HCT116 (cell line): ENCODE data around the gene PCDHGA1. TPM values are rescaled to one million over a fixed set of nuclear protein-coding genes. Genes with fewer than 3 reads are reported as not detected.
A peak's percentile ranks its signal among the peaks of the same experiment; 100 is the strongest.

Experiments used
- ATAC-seq: fragments of 200-7000 bp; cut with Tn5 transposase; 2 replicates; pipeline ENCODE4 v1.9.1; 2020; ENCODE audit warnings: mild to moderate bottlenecking, moderate library complexity
- BruUV-seq: library from RNA; stranded (reverse); fragments of 400-500 nt; replicated peaks from 2 replicates; lab custom pipeline; 2021; lab: Mats Ljungman, UMichigan
- CTCF ChIA-PET: fragments of 300-600 bp; sonication (Branson Sonifier 250); formaldehyde crosslinking; loops from one replicate; lab custom pipeline; 2021; ENCODE audit warnings: antibody characterized with exemption; lab: Charles Lee
- POLR2A ChIA-PET: fragments of 300-600, 350-600 bp; sonication (Branson Sonifier 250); formaldehyde crosslinking; loops from one replicate; lab custom pipeline; 2021; ENCODE audit warnings: antibody characterized with exemption; lab: Charles Lee
- RAD21 ChIA-PET, 2 experiments: fragments of 300-600 bp; sonication (Branson Sonifier 250); formaldehyde crosslinking; loops; one replicate each; lab custom pipeline; 2023; ENCODE audit warnings: low total read pairs in 2 of 2; ENCODE audit not compliant: uncharacterized antibody in 2 of 2, unreplicated experiment in 2 of 2, low non-redundant PET in 1 of 2; lab: Charles Lee
- DNase-seq: peaks from one replicate; pipeline ENCODE4 v3.0.0-alpha.2; 2010; ENCODE audit warnings: low read depth, low spot score
- H2AFZ ChIP-seq: fragments of 200-600 bp; shearing (Covaris generic), sonication (generic); 2 replicates; pipeline ENCODE4 v1.6.1; 2017; ENCODE audit warnings: low read depth, mixed run types, mixed read lengths, antibody characterized with exemption, low read length; ENCODE audit not compliant: poor library complexity, severe bottlenecking
- H3K27ac ChIP-seq: 2 replicates; pipeline ENCODE4 v1.5.1; 2012; ENCODE audit warnings: low read depth, low read length
- H3K27me3 ChIP-seq: fragments of 200-600 bp; sonication (generic); 2 replicates; pipeline ENCODE4 v1.6.1; 2016; ENCODE audit warnings: mixed run types, low read length, mixed read lengths; ENCODE audit not compliant: insufficient read depth
- H3K36me3 ChIP-seq, 2 experiments: fragments of 200-500 bp in 1 of 2; fragments of 200-600 bp in 1 of 2; sonication (Bioruptor generic) in 1 of 2; sonication (generic) in 1 of 2; 2 replicates each; pipeline versions ENCODE4 v1.5.1 to v1.6.1; 2014 to 2016; ENCODE audit warnings: low read length in 2 of 2, inconsistent platforms in 1 of 2, mixed read lengths in 1 of 2, mixed run types in 1 of 2; ENCODE audit not compliant: insufficient read depth in 2 of 2, control insufficient read depth in 1 of 2
- H3K4me1 ChIP-seq, 2 experiments: fragments of 200-600 bp in 1 of 2; sonication (generic) in 1 of 2; 2 replicates each; pipeline versions ENCODE4 v1.5.1 to v1.6.1; 2012 to 2017; ENCODE audit warnings: low read length in 2 of 2, inconsistent platforms in 1 of 2, mild to moderate bottlenecking in 1 of 2, mixed read lengths in 1 of 2, mixed run types in 1 of 2, moderate library complexity in 1 of 2; ENCODE audit not compliant: insufficient read depth in 2 of 2, control insufficient read depth in 1 of 2
- H3K4me2 ChIP-seq: fragments of 200-600 bp; sonication (generic); 2 replicates; pipeline ENCODE4 v1.6.1; 2017; ENCODE audit warnings: mixed run types, low read length, mixed read lengths
- H3K4me3 ChIP-seq, 2 experiments: fragments of 200-600 bp in 1 of 2; sonication (generic) in 1 of 2; replicated peaks in 1 of 2; 2 replicates each; pipeline ENCODE4 v1.5.1; 2011 to 2016; ENCODE audit warnings: low read length in 2 of 2, control low read depth in 1 of 2, low read depth in 1 of 2, mild to moderate bottlenecking in 1 of 2, mixed read lengths in 1 of 2, mixed run types in 1 of 2
- H3K79me2 ChIP-seq: fragments of 200-600 bp; sonication (generic); 2 replicates; pipeline ENCODE4 v1.6.1; 2017; ENCODE audit warnings: mild to moderate bottlenecking, mixed run types, low read length, moderate library complexity, mixed read lengths; ENCODE audit not compliant: insufficient read depth
- H3K9ac ChIP-seq: fragments of 200-600 bp; sonication (generic); 2 replicates; pipeline ENCODE4 v1.6.1; 2016; ENCODE audit warnings: low read length, mixed read lengths
- H3K9me2 ChIP-seq: fragments of 200-600 bp; sonication (generic), shearing (Covaris generic); 2 replicates; pipeline ENCODE4 v1.6.1; 2017; ENCODE audit warnings: mixed run types, mild to moderate bottlenecking, moderate library complexity; ENCODE audit not compliant: insufficient read depth
- H3K9me3 ChIP-seq, 2 experiments: fragments of 200-500 bp in 1 of 2; fragments of 200-600 bp in 1 of 2; sonication (Bioruptor generic) in 1 of 2; sonication (generic) in 1 of 2; 2 replicates each; pipeline ENCODE4 v1.6.1; 2014 to 2017; ENCODE audit warnings: low read length in 2 of 2, mixed read lengths in 2 of 2, inconsistent platforms in 1 of 2, low read depth in 1 of 2, mild to moderate bottlenecking in 1 of 2, mixed run types in 1 of 2, moderate library complexity in 1 of 2; ENCODE audit not compliant: control insufficient read depth in 1 of 2, insufficient read depth in 1 of 2
- H4K20me1 ChIP-seq: fragments of 200-600 bp; sonication (generic), shearing (Covaris generic); 2 replicates; pipeline ENCODE4 v1.6.1; 2017; ENCODE audit warnings: mixed run types, mild to moderate bottlenecking, moderate library complexity; ENCODE audit not compliant: insufficient read depth
- CTCF ChIP-seq, 3 experiments: fragments of 200-600 bp in 1 of 3; sonication (generic) in 1 of 3; IDR thresholded peaks in 2 of 3; conservative IDR thresholded peaks in 1 of 3; 2 replicates each; pipeline ENCODE4 v1.5.1; 2012 to 2017; ENCODE audit warnings: low read depth in 2 of 3, low read length in 2 of 3, antibody characterized with exemption in 1 of 3, borderline replicate concordance in 1 of 3, control low read depth in 1 of 3, mild to moderate bottlenecking in 1 of 3, mixed read lengths in 1 of 3, mixed run types in 1 of 3, moderate library complexity in 1 of 3; ENCODE audit not compliant: insufficient read depth in 1 of 3
- EZH2 ChIP-seq: fragments of 200-600 bp; sonication (generic); IDR thresholded peaks from 2 replicates; pipeline ENCODE4 v1.6.1; 2017; ENCODE audit warnings: antibody characterized with exemption, mixed run types
- JUND ChIP-seq: IDR thresholded peaks from 2 replicates; pipeline ENCODE4 v1.6.1; 2012
- POLR2A ChIP-seq: IDR thresholded peaks from 2 replicates; pipeline ENCODE4 v1.7.0; 2011; ENCODE audit warnings: borderline replicate concordance; ENCODE audit not compliant: insufficient read depth, insufficient read length; ENCODE audit errors: extremely low read depth
- POLR2AphosphoS5 ChIP-seq: IDR thresholded peaks from 2 replicates; pipeline ENCODE4 v1.6.1; 2011; ENCODE audit warnings: mild to moderate bottlenecking, low read depth, low read length, moderate library complexity
- RAD21 ChIP-seq: IDR thresholded peaks from 2 replicates; pipeline ENCODE4 v1.6.1; 2012; ENCODE audit warnings: low read depth, mild to moderate bottlenecking
- SIN3A ChIP-seq: IDR thresholded peaks from 2 replicates; pipeline ENCODE4 v1.6.1; 2012; ENCODE audit warnings: low read depth
- SRF ChIP-seq: IDR thresholded peaks from 2 replicates; pipeline ENCODE4 v1.6.1; 2012; ENCODE audit warnings: low read depth
- TCF7L2 ChIP-seq: IDR thresholded peaks from 2 replicates; pipeline ENCODE4 v1.7.0; 2011; ENCODE audit warnings: borderline replicate concordance, inconsistent platforms; ENCODE audit not compliant: insufficient read depth, insufficient read length; ENCODE audit errors: extremely low read depth
- YY1 ChIP-seq: IDR thresholded peaks from 2 replicates; pipeline ENCODE4 v1.6.1; 2011; ENCODE audit warnings: low read length, low read depth, moderate library complexity, mild to moderate bottlenecking; ENCODE audit not compliant: insufficient replicate concordance; ENCODE audit errors: extremely low read depth
- ZFX ChIP-seq: fragments of 450-650 bp; IDR thresholded peaks from 2 replicates; pipeline ENCODE4 v1.6.1; 2017
- ZNF274 ChIP-seq: fragments of 200-500 bp; sonication (Bioruptor generic); IDR thresholded peaks from 2 replicates; pipeline ENCODE4 v1.6.1; 2014; ENCODE audit warnings: mild to moderate bottlenecking, low read depth, low read length, inconsistent platforms
- intact Hi-C: fragments of 100-400 bp; cut with micrococcal nuclease; formaldehyde crosslinking; loops from 2 replicates; pipeline ENCODE4 v1.10.0; 2022
- total RNA-seq: library from RNA; stranded (reverse); gene quantifications from one replicate; pipeline ENCODE4 v1.2.1, GENCODE V29; 2021; ENCODE audit not compliant: unreplicated experiment
- TF ChIP-seq, protein P1 (sequence below): IDR thresholded peaks from 2 replicates; pipeline ENCODE4 v1.6.1; 2012
- TF ChIP-seq, protein P2 (sequence below): IDR thresholded peaks from 2 replicates; pipeline ENCODE4 v1.6.1; 2011; ENCODE audit warnings: mild to moderate bottlenecking, low read length, moderate library complexity; ENCODE audit not compliant: insufficient replicate concordance; ENCODE audit errors: extremely low read depth

Gene PCDHGA1
- total RNA-seq, 1 experiment from 2014 or later: 0.05 TPM

- DNase-seq (no peak), ATAC-seq (peak; percentile 25)
- Histone ChIP-seq H3K9me2 (no peaks in the 10 kb centered on the region), H3K27ac (no peak overlapping the region), H4K20me1 (no peaks in the 10 kb centered on the region), H3K4me3 (no peak overlapping the region), H2AFZ (no peak overlapping the region), H3K4me2 (no peak overlapping the region), H3K79me2 (no peaks in the 10 kb centered on the region), H3K27me3 (no peaks in the 10 kb centered on the region), H3K9ac (no peak overlapping the region), H3K36me3 (peaks cover 2 to 7% of the 10 kb centered on the region in 2 experiments; a peak in 1 of 4 replicates), H3K4me1 (peaks cover 0 to 9% of the 10 kb centered on the region in 2 experiments; a peak in 2 of 4 replicates), H3K9me3 (no peaks in the 10 kb centered on the region)
- intact Hi-C loops: loop anchor here (2.0 kb wide), 1 partner anchor 99 kb away; the partner anchor contains the start of gene PCDHGA10
- BruUV-seq: no TSS peak
- RAD21 ChIA-PET: no interaction called here
- TF ChIP-seq POLR2A (no peak), EZH2 (no peak), SRF (no peak), TCF7L2 (no peak)
- CTCF ChIA-PET: interaction anchor here (0.8 to 3.2 kb wide), 4 partner anchors 10 to 99 kb away, joined by 3 to 15 read pairs (median 7); partner anchors contain the start of gene PCDHGA10
- POLR2A ChIA-PET: interaction anchor here (1.1 kb wide), 1 partner anchor 9 kb away, joined by 3 read pairs; no protein-coding TSS in a partner anchor
These were observed 181.5 kb downstream of the PCDHGA1 start for GRCh38 chr5:141511771-141512325.

DNA sequence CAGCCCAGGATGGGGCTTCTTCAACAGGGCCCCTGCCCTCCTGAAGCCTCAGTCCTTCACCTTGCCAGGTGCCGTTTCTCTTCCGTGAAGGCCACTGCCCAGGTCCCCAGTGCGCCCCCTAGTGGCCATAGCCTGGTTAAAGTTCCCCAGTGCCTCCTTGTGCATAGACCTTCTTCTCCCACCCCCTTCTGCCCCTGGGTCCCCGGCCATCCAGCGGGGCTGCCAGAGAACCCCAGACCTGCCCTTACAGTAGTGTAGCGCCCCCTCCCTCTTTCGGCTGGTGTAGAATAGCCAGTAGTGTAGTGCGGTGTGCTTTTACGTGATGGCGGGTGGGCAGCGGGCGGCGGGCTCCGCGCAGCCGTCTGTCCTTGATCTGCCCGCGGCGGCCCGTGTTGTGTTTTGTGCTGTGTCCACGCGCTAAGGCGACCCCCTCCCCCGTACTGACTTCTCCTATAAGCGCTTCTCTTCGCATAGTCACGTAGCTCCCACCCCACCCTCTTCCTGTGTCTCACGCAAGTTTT, 182.1 kb downstream of the PCDHGA1 start:
- no peak overlapping the region for H3K9ac ChIP-seq
- TF ChIP-seq JUND (no peak), YY1 (peak; percentile 11), SIN3A (no peak), ZNF274 (no peak), ZFX (no peak), POLR2AphosphoS5 (no peak), CTCF (IDR thresholded peaks at IDR 0.05 in 2 of 3, conservative IDR thresholded peaks at IDR 0.05 in 1 of 3; ENCODE audit: borderline replicate concordance in 1 of 3, insufficient read depth in 1 of 3, low read depth in 2 of 3, low read length in 2 of 3) (peak; percentile 56 to 90 (median 80); a peak in 5 of 6 replicates), RAD21 (peak; percentile 49)
- TF ChIP-seq, protein P1, sequence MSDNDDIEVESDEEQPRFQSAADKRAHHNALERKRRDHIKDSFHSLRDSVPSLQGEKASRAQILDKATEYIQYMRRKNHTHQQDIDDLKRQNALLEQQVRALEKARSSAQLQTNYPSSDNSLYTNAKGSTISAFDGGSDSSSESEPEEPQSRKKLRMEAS: no peak
- TF ChIP-seq, protein P2, sequence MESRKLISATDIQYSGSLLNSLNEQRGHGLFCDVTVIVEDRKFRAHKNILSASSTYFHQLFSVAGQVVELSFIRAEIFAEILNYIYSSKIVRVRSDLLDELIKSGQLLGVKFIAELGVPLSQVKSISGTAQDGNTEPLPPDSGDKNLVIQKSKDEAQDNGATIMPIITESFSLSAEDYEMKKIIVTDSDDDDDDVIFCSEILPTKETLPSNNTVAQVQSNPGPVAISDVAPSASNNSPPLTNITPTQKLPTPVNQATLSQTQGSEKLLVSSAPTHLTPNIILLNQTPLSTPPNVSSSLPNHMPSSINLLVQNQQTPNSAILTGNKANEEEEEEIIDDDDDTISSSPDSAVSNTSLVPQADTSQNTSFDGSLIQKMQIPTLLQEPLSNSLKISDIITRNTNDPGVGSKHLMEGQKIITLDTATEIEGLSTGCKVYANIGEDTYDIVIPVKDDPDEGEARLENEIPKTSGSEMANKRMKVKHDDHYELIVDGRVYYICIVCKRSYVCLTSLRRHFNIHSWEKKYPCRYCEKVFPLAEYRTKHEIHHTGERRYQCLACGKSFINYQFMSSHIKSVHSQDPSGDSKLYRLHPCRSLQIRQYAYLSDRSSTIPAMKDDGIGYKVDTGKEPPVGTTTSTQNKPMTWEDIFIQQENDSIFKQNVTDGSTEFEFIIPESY: no peak
- H3K4me2 ChIP-seq: no peak overlapping the region
- no peak overlapping the region for H3K4me3 ChIP-seq
- no peaks in the 10 kb centered on the region for H4K20me1 ChIP-seq
- peaks cover 2 to 9% of the 10 kb centered on the region in 2 experiments; a peak in 1 of 4 replicates for H3K36me3 ChIP-seq
- no peaks in the 10 kb centered on the region for H3K9me3 ChIP-seq
- no peak overlapping the region for H2AFZ ChIP-seq
- H3K4me1 ChIP-seq: peaks cover 0 to 9% of the 10 kb centered on the region in 2 experiments; a peak in 2 of 4 replicates
- no peaks in the 10 kb centered on the region for H3K79me2 ChIP-seq
- RAD21 ChIA-PET: no interaction called here
- peak; percentile 80 for ATAC-seq
- no peaks in the 10 kb centered on the region for H3K9me2 ChIP-seq
- peak; percentile 32 for DNase-seq
- H3K27me3 ChIP-seq: no peaks in the 10 kb centered on the region
- intact Hi-C loops: loop anchor here (2.0 kb wide), 1 partner anchor 100 kb away; the partner anchor contains the start of gene PCDHGA10
- POLR2A ChIA-PET: interaction anchor here (1.1 kb wide), 1 partner anchor 9 kb away, joined by 3 read pairs; no protein-coding TSS in a partner anchor
- H3K27ac ChIP-seq: no peak overlapping the region
- CTCF ChIA-PET: interaction anchor here (0.8 to 3.2 kb wide), 4 partner anchors 9 to 99 kb away, joined by 3 to 15 read pairs (median 7); partner anchors contain the start of gene PCDHGA10
- no TSS peak for BruUV-seq
